NCI-H187 treated with DMSO at 0.1 percent for 48 hours (cell line): ENCODE results near the gene GLUD2.
"Not testable (repeated sequence)": the region's sequence is repeated elsewhere in the genome, so short reads cannot be mapped to it uniquely, and the experiment has no call there.

ENCODE experiments used
- DNase-seq: peaks from one replicate; lab custom pipeline; 2025; lab: John Stamatoyannopoulos, UW

Gene GLUD2

DNA sequence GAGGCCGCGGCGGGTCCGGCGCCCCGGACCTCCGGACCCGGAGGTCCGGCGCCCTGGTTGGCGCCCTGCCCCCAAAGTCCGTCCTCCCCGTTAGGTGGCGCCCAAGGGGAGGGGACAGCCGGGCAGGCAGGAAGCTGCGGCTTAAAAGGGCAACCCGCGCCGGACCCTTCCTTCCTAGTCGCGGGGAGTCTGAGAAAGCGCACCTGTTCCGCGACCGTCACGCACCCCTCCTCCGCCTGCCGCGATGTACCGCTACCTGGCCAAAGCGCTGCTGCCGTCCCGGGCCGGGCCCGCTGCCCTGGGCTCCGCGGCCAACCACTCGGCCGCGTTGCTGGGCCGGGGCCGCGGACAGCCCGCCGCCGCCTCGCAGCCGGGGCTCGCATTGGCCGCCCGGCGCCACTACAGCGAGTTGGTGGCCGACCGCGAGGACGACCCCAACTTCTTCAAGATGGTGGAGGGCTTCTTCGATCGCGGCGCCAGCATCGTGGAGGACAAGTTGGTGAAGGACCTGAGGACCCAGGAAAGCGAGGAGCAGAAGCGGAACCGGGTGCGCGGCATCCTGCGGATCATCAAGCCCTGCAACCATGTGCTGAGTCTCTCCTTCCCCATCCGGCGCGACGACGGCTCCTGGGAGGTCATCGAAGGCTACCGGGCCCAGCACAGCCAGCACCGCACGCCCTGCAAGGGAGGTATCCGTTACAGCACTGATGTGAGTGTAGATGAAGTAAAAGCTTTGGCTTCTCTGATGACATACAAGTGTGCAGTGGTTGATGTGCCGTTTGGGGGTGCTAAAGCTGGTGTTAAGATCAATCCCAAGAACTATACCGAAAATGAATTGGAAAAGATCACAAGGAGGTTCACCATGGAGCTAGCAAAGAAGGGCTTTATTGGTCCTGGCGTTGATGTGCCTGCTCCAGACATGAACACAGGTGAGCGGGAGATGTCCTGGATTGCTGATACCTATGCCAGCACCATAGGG lies at the start of gene GLUD2:
TSS of gene GLUD2 (plus strand) at position 170 of the 979 bp plus-strand sequence. CDS start at position 245, 75 bp downstream.
- DNase-seq: not testable (repeated sequence)

DNA sequence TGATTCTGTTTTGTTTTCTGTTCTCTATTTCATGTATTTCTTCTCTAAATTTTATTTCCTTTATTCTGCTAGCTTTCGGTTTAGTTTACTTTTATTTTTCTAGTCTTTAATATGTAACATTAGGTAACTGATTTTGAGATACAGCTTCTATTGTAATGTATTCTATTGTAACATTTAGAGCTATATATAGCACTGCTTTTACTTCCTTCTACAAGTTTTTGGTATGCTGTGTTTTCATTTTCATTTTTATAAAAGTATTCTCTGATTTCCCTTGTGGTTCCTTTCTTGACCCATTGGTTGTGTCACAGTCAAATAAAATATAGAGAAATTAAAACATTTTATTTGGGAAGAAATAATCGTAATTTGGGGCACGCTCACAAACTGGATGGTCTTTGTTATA lies 48.0 kb upstream of the GLUD2 start:
- no peak for DNase-seq

DNA sequence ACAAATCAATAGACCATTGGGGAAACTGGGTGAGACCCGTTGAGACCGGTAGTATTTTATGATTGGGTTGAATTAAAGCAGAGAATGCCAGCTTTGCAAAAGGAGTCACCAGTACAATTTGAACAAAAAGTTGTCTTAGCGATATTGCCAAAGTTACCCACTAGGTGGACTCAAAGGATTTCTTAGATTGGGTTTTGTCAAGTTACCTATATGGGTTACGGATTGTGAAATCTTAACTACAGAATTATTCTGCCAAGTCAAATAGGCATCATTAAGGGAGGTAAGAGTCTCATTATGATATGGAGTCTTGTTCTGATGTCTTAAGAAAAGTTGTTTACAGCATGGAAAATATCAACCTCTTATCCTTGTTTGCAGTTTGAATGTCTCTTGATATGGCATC lies 46.8 kb upstream of the GLUD2 start:
- DNase-seq: no peak

DNA sequence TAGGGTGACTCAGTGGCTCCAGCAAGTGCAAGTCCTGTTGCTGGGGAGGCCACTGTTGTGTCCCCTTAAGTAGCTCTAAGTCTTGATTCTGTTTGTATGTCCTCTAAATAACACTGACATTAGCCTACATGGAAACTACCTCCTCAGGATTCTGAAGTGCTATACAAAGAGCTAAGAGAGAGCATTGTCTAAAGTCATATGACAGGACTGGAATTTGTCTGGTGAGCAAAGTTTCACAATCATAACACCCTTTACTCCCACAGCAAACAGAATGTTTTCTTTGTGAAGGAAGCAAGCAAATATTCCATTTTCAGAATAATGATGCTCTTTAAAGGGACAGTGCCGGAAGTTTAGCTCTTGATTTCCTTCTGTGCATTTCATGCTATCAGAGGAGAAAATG lies 38.5 kb upstream of the GLUD2 start:
- no peak for DNase-seq

DNA sequence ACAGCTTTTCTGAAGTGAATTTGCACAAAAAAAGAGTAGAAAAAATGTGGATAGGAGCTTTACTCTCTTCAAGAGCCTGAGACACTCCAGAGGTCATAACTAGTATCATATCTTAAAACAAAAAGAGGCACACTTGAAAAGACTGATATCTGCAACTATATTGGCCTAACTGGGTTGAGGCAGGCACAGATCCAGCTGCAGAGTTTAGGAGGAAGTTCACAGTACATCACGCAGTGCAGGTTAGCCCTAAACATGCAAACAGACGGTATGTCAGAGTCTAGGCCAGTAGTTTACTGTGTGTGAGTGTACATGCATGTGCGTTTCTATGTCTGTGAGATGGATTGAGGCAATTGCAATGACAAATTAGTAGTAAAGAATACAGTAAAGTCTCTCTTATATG lies 37.6 kb upstream of the GLUD2 start:
- no peak for DNase-seq

DNA sequence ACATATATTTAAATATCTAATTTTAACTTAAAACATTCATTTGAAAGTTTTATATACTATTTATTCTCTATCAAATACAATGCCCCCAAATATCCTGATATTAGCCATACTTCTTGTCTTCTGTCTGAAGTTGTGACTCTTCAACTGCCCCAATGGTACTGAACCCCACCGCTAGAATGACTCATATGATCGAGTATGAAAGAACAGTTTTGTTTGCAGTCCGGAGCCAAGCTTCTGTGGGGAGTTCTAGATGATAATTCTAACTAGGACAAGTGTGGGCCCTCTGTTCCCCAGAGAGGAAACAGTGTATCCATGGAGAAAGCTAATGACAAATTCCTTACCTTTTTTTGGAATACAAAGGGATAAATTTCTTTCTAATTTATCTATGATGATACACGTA lies 37.2 kb upstream of the GLUD2 start:
- DNase-seq: no peak

DNA sequence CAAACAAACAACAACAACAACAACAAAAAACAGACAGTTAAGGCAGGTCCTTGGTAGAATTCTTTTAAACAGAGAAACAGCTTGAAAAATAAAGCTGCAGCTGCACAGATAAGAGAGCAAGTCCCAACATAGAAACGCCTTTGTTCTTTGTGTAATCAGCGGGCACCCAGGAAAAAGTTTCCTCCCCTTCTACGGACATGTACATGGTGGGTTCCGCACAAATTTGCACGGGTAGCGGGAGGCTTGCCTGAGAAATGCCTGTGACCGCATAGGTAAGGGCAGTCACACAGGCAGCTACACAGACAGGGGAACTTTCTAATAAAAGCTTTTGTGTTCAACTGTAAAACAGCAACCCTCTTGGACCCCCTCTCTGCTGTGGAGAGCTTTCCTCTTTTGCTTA lies 36.2 kb upstream of the GLUD2 start:
- DNase-seq: no peak

DNA sequence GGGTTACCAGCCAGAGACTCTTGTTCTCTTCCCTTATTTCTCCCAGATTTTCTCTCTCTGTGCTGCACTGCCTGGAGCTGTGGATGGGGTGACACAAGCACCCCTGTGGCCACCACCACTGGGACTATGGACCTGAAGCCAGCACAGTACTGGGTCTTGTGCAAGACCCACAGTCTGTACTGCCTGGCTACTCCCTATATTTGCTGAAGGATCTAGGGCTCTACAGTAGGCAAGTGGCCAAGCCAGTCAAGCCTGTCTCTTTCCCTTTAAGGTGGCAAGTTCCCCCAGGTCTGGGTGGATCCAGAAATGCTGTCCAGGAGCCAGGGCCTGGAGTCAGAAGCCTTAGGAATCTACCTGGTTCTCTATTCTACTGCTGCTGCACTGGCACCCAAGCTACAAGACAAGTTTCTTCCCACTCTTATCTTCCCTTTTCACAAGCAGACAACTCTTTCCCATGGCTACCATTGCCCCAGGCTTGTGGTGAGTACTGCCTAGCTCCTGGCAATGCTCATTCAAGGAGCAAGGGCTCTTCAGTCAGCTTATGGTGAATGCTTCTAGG lies 33.4 kb upstream of the GLUD2 start:
- DNase-seq: no peak

DNA sequence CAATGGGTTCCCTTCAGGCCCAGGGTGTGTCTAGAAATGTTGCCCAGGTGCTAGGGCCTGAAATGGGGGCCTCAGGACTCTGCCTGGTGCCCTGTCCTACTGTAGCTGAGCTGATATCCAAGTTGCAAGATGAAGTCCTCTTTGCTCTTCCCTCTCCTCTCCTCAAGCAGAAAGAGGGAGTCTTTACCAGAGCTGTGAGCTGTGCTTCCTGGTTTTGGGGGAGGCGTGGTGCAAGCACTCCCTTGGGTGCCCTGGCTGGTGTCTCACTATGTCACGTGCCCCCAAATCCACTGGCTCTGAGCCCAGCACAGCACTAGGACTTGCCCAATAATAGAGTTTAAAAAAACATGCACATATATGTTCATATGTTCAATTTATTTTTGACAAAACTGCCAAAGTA lies 32.6 kb upstream of the GLUD2 start:
- no peak for DNase-seq

DNA sequence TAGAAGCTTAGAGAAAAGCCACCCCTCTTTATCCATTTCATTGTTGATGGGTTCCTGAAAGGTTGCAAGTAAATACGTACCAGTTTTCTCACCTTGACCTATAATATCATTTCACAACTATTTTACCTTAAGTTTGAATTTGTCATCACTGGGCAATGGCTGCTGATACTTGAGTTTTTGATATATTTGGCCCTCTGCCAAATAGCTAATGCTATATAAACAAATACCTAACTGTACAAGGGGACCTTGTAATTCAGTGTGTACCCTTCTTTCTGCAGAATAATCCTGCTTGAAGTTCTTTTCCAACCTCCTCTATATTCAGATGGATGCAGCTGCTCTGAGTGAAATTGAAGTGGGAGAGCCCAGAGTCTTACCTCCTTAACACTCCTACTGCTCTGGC lies 19.0 kb upstream of the GLUD2 start:
- no peak for DNase-seq

DNA sequence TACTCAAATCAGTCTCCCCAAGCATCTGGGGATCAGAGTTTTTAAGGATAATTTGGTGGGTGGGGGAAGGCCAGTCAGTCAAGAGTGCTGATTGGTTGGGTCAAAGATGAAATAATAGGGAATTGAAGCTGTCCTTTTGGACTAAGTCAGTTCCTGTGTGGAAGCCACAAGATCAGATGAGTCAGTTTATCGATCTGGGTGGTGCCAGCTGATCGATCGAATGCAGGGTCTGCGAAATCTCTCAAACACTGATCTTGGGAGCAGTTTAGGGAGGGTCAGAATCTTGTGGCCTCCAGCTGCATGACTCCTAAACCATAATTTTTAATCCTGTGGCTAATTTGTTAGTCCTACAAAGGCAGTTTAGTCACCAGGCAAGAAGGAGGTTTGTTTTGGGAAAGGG lies 17.3 kb upstream of the GLUD2 start:
- no peak for DNase-seq

DNA sequence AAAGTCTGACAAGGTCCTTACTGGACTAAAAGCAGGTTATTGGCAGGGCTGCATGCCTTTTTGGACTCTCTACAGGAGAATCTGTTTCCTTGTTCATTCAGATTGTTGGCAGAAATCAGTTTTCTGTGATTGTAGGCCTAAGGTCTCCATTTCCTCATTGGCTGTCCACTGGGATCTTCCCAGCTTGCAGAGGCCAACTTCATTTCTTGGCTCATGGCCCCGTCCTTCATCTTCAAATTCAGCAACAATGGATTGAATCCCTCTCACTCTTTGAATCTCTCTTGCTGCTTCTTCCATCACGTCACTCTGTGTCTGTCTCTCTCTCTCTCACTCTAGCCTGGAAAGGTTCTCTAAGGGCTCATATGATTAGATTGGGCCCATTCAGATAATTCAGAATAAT lies 14.9 kb upstream of the GLUD2 start:
- DNase-seq: no peak

DNA sequence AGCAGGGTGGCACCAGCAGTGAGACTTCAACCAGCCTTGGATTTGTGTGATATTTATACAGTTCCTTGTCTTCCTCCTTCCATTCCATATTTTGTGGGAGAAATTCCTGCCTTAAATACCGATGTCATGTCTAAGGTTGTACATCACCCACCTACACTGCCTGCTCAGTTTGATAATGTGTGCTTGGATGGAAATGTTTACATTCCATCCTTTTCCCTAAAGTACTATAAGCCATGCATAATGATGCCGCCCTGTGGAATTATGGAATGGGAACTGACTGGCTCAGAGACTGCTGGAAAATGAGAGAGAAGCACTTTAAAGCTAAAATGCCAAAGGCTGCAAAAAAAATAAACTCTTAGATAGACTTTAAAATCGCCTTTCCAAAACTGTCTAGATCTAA lies 11.3 kb upstream of the GLUD2 start:
- no peak for DNase-seq

DNA sequence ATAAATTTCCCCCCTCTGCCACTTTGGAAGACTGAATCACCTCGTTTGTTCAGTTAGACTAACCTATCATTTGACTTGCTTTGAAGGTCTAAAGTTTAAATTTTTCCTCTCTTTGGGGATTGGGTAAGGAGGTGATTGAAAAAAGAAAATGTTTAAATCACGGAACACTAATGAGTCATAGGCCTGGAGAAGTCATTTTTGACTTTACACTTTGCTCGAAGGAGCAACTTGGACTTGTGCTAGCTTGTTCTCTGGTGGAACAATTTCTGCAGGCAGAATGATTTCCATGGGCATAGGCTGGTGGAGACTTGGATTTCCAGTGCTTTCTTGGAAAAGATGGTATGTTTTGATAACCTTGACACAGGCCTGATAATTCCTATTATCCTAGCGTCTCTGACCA lies 10.5 kb upstream of the GLUD2 start:
- DNase-seq: no peak

DNA sequence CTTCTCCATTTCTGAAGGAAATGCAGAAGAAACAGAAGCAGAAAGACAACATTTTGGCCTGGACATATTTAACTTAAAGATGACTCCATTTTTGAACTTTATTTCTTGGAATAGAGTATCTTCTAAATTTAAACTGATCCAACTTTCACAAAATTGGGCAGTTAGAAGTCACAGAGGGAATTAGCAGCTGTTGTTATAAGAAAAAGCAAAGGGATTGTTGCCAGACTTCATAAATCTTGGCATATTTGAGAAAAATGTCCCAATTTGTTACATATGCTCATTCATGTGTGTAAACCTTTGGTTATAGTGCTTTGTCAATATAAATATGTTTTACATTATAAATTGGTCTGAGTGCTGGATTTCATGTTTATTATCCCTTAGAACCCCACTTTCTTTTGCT lies 3.4 kb downstream of the GLUD2 start:
- DNase-seq: no peak

DNA sequence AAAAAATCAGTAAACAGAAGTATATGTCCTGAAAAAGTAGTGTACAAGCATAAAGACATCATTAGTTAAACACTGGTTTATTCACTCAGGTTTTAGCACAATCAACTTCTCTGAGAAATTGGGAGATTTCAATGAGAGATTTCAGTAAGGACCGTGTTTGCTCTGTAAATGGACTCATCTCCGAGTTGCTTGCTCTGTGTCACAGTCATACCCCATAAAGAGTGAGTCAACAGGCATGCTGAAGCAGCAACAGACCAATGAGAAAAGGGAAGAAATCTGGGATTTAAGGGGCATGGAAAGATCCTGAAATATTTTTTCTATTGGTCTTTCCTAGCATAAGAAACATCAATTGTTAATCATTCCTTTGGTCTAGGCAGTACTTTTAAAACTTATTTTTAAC lies 4.7 kb downstream of the GLUD2 start:
- no peak for DNase-seq

DNA sequence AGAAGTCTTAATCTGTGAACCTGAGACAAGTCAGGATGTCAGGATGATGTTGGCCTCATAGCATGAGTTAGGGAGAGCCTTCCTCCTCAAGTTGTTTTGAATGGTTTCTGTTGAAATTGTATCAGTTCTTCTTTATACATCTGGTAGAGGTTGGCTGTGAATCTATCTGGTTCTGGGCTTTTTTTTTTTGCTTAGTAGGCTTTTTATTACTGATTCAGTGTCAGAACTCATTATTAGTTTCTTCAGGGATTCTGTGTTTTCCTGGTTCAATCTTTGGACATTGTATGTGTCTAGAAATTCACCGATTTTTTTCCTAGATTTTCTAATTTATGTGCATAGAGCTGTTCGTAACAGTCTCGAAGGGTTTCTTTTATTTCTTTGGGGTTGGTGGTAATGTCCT lies 14.9 kb downstream of the GLUD2 start:
- DNase-seq: no peak

DNA sequence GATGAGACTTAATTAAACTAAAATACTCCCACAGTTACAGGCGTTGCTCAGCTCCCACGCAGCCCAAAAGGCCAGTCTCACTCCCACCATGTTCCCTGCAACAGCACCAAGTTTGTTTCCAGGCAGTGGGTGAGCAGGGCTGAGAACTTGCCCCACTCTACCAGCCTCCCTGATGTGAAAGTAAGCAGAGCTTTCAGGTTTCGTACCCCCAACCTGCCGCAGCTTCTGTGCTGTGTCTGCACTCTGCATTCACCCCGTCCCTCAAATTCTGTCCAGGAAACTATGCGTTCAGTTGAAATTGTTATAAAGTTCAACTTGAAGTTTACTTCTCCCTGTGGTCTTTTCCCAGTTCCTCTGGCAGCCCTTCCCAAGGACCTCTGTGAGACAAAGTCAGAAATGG lies 17.2 kb downstream of the GLUD2 start:
- no peak for DNase-seq

DNA sequence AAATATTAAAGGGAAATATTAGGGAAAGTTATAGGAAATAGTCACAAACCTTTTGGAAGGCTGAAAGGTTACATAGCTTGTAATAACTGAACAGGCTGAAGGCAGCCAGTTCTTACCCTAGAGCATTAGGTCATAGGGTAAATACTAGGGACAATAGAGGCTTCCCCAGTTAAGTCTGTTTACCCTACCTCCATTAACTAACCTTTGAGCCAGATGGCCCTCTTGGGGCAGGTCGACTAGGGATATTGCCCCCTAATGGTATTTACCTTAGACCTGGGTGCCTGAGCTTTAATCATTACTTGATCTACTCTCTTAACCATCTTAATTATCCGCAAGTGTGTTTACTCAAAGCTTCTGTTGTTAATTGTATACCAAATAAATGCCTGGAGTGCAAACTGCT lies 36.8 kb downstream of the GLUD2 start:
- not testable (repeated sequence) for DNase-seq

DNA sequence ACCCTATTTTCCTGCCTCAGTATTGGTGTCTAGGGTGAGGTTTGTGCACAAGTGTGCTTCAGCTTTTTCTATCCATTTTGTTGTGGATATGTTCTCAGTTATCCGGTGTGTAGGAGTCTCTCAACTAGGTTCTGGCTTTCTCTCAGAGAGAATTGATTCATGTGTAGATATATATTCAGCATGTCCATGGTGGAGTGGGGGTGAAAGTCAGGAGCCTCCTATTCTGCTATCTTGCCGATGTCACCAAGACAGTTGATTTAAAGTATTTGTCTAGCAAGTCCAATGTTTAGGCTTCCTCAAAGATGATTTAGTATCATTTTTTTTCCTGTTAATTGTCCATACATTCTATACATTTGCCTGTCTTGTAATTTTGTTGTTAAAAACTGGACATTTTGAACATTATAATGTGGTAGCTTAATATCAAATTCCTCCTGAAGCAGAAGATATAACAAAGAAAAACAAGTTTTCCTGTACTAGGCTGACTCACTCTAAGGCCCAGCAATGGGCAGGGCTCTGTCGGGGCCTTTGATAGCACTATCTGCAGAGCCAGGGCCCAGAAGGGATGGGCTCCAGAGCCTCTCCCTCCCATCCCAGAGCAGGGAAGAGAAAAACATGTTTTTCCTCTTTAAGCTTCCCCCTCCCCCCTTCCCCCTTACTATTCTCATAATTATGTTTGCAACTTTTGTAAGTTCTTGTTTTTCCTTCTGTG lies 37.6 kb downstream of the GLUD2 start:
- no peak for DNase-seq

DNA sequence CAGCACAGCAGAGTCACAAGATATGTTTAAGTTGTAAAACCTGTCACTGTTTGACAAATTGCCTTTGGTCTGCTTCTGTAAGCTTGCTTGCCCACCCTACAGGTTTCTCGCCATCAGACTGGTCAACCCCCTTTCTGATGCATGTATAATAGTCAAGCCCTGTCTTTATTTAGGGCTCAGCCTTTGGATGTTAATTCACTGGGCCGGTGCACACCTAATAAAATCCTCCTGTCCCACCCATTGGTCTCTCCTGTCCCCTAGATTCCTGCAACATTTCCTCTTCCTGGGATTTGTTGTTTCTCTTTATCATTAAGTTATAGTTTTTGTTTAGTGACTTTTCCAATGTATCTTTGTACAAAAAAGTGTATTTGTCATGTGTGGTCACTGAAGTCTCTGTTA lies 38.2 kb downstream of the GLUD2 start:
- DNase-seq: no peak

DNA sequence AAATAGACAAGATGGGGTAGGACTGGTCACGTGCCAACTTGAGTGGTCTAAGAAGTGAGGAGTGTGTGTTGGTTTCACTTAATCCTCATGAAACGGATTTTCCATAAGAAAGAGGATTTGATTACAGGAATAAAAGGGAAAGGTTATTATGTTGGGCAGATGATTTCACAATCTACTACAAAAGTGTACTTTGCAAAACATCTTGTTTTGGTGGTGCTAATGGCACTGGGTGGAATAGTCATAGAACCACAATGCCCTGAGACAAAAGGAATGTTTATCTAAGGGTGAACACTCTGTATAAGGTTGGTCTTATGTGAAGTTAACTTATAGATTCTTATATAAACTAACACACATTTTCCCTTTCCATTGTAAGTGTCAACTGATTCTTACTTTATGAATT lies 45.6 kb downstream of the GLUD2 start:
- no peak for DNase-seq
